Activated CD8-positive, alpha-beta memory T cell treated with anti-CD3 and anti-CD28 coated beads for 24 hours (primary cell): ENCODE results near the gene ARHGAP45.

Experiments
- DNase-seq: peaks from one replicate; pipeline ENCODE4 v3.0.0-alpha.2; 2020

Gene ARHGAP45

GRCh38 chr19:1054102-1055027 is 12.6 kb upstream of the ARHGAP45 start:
- DNase-seq: no peak

- DNase-seq: no peak
Observed at GRCh38 chr19:1055028-1055425, 11.9 kb upstream of the ARHGAP45 start.

GRCh38 chr19:1055886-1056620 is 10.9 kb upstream of the ARHGAP45 start:
- DNase-seq: no peak

GRCh38 chr19:1057176-1057855 is 9.7 kb upstream of the ARHGAP45 start:
- no peak for DNase-seq

- DNase-seq: no peak
Observed at GRCh38 chr19:1058112-1058511, 8.9 kb upstream of the ARHGAP45 start.

- DNase-seq: no peak
Observed at GRCh38 chr19:1060689-1061088, 6.3 kb upstream of the ARHGAP45 start.

- DNase-seq: no peak
Observed at GRCh38 chr19:1061987-1062386, 5.0 kb upstream of the ARHGAP45 start.

- no peak for DNase-seq
Observed at GRCh38 chr19:1062387-1063029, 4.5 kb upstream of the ARHGAP45 start.

GRCh38 chr19:1063030-1063908 is 3.7 kb upstream of the ARHGAP45 start:
- peak; percentile 72 for DNase-seq

- no peak for DNase-seq
Observed at GRCh38 chr19:1063909-1064660, 2.9 kb upstream of the ARHGAP45 start.

- peak; percentile 89 for DNase-seq
Observed at GRCh38 chr19:1064661-1065605, 2.0 kb upstream of the ARHGAP45 start.

- DNase-seq: peak; percentile 72
Observed at GRCh38 chr19:1065606-1066109, 1.3 kb upstream of the ARHGAP45 start.

GRCh38 chr19:1066251-1066747 is 668 bp upstream of the ARHGAP45 start:
- peak; percentile 67 for DNase-seq

GRCh38 chr19:1067341-1067957 is 482 bp downstream of the ARHGAP45 start:
- no peak for DNase-seq

GRCh38 chr19:1068009-1069001 is 1.3 kb downstream of the ARHGAP45 start:
- peak; percentile 86 for DNase-seq

- DNase-seq: peak; percentile 80
Observed at GRCh38 chr19:1069009-1069779, 2.2 kb downstream of the ARHGAP45 start.

GRCh38 chr19:1070576-1070930 is 3.6 kb downstream of the ARHGAP45 start:
- no peak for DNase-seq
